Vagina (tissue), 2 donors: ENCODE results near the gene PTPRE.

Experiments used
- CTCF ChIP-seq, 3 experiments: fragments of 450-650 bp in 2 of 3; fragments of 200-600 bp in 1 of 3; sonication (generic) in 1 of 3; IDR thresholded peaks; one replicate each; pipeline ENCODE4 v1.5.1; 2017 to 2019; ENCODE audit warnings: antibody characterized with exemption in 3 of 3, mild to moderate bottlenecking in 2 of 3, moderate library complexity in 2 of 3
- POLR2AphosphoS5 ChIP-seq, 2 donors: sonication (generic); formaldehyde crosslinking; IDR thresholded peaks; one replicate each; pipeline ENCODE4 v1.9.0; 2017; ENCODE audit warnings: antibody characterized with exemption in 2 of 2, mild to moderate bottlenecking in 2 of 2, low read depth in 1 of 2; ENCODE audit not compliant: insufficient read depth in 1 of 2

- TF ChIP-seq CTCF (IDR thresholded peaks at IDR 0.05) (no peak), POLR2AphosphoS5 (IDR thresholded peaks at IDR 0.05; ENCODE audit: insufficient read depth in 1 of 2, low read depth in 1 of 2) (no peak)
Measured at GRCh38 chr10:128087884-128088709, 181.2 kb downstream of the PTPRE start.
